GM12801 (cell line): Measurements from ENCODE around the gene HABP4.

Experiments used
- TF ChIP-seq, protein P1 (sequence below): IDR thresholded peaks from one replicate; pipeline ENCODE4 v1.5.1; 2011; ENCODE audit warnings: control low read depth; ENCODE audit not compliant: insufficient read length; ENCODE audit errors: extremely low read depth

Gene HABP4

DNA sequence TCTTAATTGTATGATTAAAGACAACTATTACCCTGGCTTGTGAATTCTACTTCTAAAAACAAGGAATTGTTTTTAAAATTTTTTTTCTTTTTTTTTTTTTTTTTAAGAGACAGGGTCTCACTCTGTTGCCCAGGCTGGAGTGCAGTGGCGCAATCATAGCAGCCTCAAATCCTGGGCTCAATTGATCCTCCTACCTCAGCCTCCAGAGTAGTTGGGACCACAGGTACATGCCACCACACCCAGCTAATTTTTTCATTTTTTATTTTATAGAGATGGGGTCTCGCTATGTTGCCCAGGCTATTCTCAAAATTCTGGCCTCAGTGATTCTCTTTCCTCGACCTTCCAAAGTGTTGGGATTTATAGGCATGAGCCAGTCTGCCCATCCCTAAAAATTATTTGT lies 62.3 kb downstream of the HABP4 start:
- TF ChIP-seq, protein P1, sequence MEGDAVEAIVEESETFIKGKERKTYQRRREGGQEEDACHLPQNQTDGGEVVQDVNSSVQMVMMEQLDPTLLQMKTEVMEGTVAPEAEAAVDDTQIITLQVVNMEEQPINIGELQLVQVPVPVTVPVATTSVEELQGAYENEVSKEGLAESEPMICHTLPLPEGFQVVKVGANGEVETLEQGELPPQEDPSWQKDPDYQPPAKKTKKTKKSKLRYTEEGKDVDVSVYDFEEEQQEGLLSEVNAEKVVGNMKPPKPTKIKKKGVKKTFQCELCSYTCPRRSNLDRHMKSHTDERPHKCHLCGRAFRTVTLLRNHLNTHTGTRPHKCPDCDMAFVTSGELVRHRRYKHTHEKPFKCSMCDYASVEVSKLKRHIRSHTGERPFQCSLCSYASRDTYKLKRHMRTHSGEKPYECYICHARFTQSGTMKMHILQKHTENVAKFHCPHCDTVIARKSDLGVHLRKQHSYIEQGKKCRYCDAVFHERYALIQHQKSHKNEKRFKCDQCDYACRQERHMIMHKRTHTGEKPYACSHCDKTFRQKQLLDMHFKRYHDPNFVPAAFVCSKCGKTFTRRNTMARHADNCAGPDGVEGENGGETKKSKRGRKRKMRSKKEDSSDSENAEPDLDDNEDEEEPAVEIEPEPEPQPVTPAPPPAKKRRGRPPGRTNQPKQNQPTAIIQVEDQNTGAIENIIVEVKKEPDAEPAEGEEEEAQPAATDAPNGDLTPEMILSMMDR, result no peak

DNA sequence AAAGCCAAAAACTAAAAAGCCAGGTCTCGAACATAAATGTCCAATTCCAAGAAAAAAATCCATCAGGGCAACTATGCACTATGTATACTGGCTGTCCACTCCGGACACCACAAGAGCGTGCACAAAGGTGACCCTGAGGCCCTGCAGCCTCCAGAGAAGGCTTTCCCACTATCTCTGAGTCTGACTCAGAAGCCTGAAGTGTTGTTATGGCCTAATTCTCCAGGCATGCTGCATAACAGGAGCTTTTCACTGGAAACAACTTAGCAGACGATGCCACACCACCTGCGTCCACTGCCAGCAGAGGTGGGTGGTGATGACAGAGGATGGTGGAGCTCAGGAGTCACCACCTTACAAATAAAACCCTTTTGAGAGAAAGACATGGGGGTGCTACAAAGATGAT lies 63.7 kb downstream of the HABP4 start:
- TF ChIP-seq, protein P1, result no peak

DNA sequence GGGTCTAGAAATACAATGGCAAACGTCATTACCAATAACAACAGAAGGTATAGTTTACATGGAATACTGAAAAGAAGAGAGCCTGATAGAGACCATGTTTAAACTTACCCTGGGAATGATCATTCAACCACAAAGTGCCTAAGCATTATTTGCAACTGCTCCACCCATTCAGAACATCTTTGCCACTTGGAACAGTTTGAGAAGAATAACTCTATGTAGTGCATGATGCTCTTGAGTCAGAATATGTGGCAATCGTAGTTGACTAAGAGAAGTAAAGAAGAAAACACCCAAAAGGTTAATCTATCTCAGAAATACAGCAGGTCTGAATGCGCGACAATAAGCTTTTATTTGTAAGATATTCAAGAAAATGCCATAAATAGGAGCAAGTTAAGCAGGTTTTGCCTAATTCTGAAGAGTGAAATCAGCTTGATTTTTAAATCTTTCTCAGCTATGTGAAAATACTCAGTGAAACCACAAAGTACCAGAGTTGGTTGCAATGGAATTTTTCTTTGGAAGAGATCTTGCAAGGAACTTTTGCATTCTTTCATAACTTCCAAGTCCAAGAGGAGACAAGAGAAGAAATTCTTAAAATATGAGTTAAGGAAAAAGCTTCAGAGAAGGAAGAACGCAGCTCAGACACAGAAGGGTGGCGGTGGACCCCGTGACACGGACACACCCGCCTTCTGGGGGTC lies 64.3 kb downstream of the HABP4 start:
- TF ChIP-seq, protein P1, result no peak

DNA sequence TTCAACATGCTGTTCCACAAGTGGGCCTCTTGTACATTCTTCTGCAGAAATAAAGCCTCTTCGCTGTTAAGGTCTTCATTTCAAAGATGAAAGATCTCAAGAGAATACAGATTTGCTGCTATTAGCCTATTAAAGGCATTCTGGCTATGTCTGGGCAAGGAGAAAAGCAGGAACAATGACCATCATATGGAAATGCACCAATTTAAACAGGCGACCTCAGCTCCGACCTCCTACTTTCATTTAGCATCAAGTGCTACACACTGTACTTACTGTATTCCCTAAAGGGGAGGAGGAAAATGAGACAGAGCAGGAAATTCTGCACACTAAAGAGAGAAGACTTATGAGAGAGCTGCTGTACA lies 64.8 kb downstream of the HABP4 start:
- TF ChIP-seq, protein P1, result no peak

DNA sequence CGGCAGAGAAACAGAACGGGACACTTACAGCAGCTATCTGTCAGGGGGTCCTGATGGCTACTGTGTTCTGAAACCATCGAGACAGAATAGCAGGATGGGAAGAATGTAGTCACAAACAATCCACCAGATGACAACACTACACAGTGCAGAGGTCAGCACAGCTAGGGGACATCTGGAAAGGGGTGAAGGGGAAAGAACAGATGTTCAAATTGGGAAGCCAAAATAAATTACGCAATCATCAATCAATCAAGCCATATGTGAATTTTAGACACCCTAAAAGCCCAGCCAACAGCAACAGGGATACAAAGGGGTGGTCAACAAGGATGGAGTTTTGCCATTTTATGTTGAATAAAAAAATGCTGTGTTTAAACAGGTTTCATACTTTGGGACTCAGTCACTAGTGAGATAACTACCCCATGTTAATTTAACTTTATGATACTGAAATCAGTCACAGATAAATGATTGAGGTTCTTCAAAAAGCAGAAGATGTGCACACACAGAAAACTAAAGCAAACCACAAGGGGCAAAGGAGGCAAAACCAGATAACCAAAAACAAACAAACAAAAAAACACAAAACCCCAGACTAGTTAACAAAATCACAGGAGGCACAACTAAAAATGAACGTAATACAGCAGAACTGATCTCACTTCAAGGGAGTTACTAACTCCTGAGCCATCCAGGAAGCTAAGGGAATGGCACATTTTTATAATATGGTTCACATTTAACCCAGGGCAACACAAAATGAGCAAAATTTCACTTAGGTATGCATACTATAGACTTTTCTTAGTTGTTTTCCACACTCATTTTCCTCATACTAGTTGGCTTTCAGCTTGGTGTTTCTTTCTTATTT lies 65.9 kb downstream of the HABP4 start:
- TF ChIP-seq, protein P1, result no peak

DNA sequence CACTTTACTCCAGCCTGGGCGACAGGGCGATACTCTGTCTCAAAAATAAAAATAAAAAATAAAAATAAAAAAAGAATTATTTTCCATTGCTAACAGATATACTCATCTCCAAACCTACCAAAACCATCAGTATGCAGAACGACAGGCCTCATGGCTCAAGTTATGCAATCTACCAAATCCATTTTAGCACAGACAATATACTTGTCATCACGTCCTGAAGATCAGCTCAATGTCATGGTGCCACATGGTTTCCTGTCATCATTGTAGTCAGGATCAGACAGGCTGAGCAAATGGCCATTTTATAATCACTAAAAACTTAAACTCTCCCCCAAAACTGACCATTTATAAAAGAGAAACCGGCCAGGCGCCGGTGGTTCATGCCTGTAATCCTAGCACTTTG lies 69.1 kb downstream of the HABP4 start:
- TF ChIP-seq, protein P1, result no peak

DNA sequence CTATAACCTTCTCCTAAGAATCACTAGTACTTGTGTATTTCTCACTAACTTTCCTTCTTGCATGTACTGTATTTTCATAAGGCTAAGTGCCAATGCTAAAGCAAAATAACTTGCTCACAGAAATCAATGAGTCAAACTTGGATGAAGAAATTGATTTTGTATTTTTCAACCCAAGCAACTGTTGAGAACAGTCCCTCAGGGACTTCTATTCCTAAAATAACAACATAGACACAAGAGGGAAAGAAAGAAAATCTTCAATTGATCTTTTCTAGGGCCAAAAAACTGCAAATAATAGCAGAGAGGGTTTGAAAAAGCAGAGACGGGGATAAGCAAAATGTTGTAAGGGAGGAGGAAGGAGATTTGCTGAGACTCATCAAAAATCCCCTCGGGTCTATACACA lies 69.8 kb downstream of the HABP4 start:
- TF ChIP-seq, protein P1, result no peak
